A673 (cell line): ENCODE results near the gene LDLRAP1. TPM values are rescaled to one million over a fixed set of nuclear protein-coding genes. Genes with fewer than 3 reads are reported as not detected.

Experiments used
- BruUV-seq: library from RNA; stranded (reverse); fragments of 400-500 nt; replicated peaks from 2 replicates; lab custom pipeline; 2021; lab: Mats Ljungman, UMichigan
- CTCF ChIA-PET: fragments of 300-600 bp; sonication (Branson Sonifier 250); formaldehyde crosslinking; loops from one replicate; lab custom pipeline; 2022; ENCODE audit warnings: antibody characterized with exemption; lab: Charles Lee
- POLR2A ChIA-PET: fragments of 300-600 bp; sonication (Branson Sonifier 250); formaldehyde crosslinking; loops from one replicate; lab custom pipeline; 2022; ENCODE audit warnings: antibody characterized with exemption; ENCODE audit not compliant: low non-redundant PET; lab: Charles Lee
- DNase-seq: peaks from one replicate; pipeline ENCODE4 v3.0.0-alpha.2; 2015; ENCODE audit warnings: low spot score
- H3K27ac ChIP-seq: fragments of 200-600 bp; sonication (generic); 2 replicates; pipeline ENCODE4 v1.5.1; 2016; ENCODE audit warnings: mixed run types, low read depth, mild to moderate bottlenecking, mixed read lengths, antibody characterized with exemption, low read length; ENCODE audit not compliant: poor library complexity, severe bottlenecking
- H3K27me3 ChIP-seq: fragments of 200-600 bp; sonication (generic); replicated peaks from 2 replicates; pipeline ENCODE4 v1.6.1; 2017; ENCODE audit warnings: mixed run types, low read depth, mild to moderate bottlenecking, mixed read lengths, antibody characterized with exemption, low read length; ENCODE audit not compliant: insufficient read depth, poor library complexity
- H3K36me3 ChIP-seq: fragments of 200-600 bp; sonication (generic); 2 replicates; pipeline ENCODE4 v1.6.1; 2016; ENCODE audit warnings: mixed run types, mild to moderate bottlenecking, mixed read lengths, antibody characterized with exemption, low read length; ENCODE audit not compliant: insufficient read depth, poor library complexity, severe bottlenecking
- H3K4me1 ChIP-seq: fragments of 200-600 bp; sonication (generic); 2 replicates; pipeline ENCODE4 v1.6.1; 2017; ENCODE audit warnings: mixed run types, mild to moderate bottlenecking, mixed read lengths, antibody characterized with exemption, low read length; ENCODE audit not compliant: insufficient read depth, poor library complexity, severe bottlenecking
- H3K4me3 ChIP-seq: fragments of 200-600 bp; sonication (generic); 2 replicates; pipeline ENCODE4 v1.5.1; 2016; ENCODE audit warnings: low read depth, mixed run types, mild to moderate bottlenecking, mixed read lengths, low read length; ENCODE audit not compliant: poor library complexity, severe bottlenecking
- H3K9me3 ChIP-seq: fragments of 200-600 bp; sonication (generic); 2 replicates; pipeline ENCODE4 v1.6.1; 2016; ENCODE audit warnings: mixed run types, low read depth, mild to moderate bottlenecking, mixed read lengths, antibody characterized with exemption, low read length; ENCODE audit not compliant: poor library complexity, severe bottlenecking
- EZH2 ChIP-seq: fragments of 200-600 bp; sonication (generic); IDR thresholded peaks from 2 replicates; pipeline ENCODE4 v1.6.1; 2017; ENCODE audit warnings: borderline replicate concordance, low read depth, mild to moderate bottlenecking, mixed read lengths, antibody characterized with exemption, low read length; ENCODE audit not compliant: poor library complexity, severe bottlenecking
- intact Hi-C: fragments of 100-400 bp; cut with micrococcal nuclease; formaldehyde crosslinking; loops from one replicate; pipeline ENCODE4 v1.10.0; 2022; ENCODE audit not compliant: unreplicated experiment
- total RNA-seq: library from RNA; stranded (reverse); gene quantifications from 2 replicates; pipeline ENCODE4 v1.2.3, GENCODE V29; 2021
- TF ChIP-seq, protein P1 (sequence below): fragments of 300-800, 200-600 bp; sonication (generic); conservative IDR thresholded peaks from 2 replicates; pipeline ENCODE4 v1.5.1; 2017; ENCODE audit warnings: low read depth, mild to moderate bottlenecking, antibody characterized with exemption, low read length, moderate library complexity, mixed read lengths

Gene LDLRAP1
- total RNA-seq, 1 experiment from 2014 or later = 5.5 TPM

DNA sequence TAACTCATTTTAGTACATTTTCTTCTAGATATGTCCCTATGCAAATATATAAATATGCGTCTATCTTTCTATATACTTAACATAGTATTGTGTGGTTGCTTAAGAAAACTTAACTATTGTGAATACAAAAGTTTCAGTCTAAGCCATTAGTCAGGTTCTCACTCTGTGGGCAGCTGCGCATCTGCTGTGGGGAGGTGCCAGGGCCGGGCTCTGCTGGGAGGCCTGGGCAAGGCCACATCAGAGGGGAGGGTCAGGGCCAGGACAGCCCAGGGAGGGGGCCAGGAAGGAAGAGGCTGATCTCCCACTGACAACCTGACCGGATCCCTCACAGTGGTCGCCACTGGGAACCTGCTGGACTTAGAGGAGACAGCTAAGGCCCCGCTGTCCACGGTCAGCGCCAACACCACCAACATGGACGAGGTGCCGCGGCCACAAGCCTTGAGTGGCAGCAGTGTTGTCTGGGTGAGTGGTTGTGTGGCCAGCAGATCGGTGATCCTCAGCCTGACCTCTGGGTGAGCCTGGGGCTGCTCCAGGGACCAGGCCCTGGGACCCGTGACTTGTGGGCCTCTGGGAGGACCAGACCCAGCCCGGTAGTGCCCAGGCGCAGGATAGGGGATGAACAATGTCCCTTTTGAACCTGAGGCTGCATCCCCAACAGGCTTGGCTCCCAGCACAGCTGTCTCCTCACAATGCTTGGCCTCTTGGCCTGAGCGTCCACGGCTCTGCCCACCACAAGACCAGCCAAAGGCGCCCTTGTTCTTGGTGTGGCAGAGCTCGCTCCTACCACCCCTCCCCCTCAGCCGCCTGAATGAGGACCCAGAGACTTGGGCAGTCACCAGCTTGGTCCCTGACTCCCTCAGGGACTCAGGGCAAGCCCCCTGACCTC is 20.2 kb downstream of the LDLRAP1 start:
- Histone ChIP-seq H3K27ac (no peak overlapping the region), H3K4me1 (peaks cover 2% of the 10 kb centered on the region), H3K4me3 (no peak overlapping the region), H3K27me3 (no peaks in the 10 kb centered on the region), H3K36me3 (no peaks in the 10 kb centered on the region), H3K9me3 (no peaks in the 10 kb centered on the region)
- BruUV-seq = no TSS peak
- ChIA-PET CTCF (no interaction called here), POLR2A (no interaction called here)
- DNase-seq = no peak
- intact Hi-C loops = no loop called here
- TF ChIP-seq, protein P1, sequence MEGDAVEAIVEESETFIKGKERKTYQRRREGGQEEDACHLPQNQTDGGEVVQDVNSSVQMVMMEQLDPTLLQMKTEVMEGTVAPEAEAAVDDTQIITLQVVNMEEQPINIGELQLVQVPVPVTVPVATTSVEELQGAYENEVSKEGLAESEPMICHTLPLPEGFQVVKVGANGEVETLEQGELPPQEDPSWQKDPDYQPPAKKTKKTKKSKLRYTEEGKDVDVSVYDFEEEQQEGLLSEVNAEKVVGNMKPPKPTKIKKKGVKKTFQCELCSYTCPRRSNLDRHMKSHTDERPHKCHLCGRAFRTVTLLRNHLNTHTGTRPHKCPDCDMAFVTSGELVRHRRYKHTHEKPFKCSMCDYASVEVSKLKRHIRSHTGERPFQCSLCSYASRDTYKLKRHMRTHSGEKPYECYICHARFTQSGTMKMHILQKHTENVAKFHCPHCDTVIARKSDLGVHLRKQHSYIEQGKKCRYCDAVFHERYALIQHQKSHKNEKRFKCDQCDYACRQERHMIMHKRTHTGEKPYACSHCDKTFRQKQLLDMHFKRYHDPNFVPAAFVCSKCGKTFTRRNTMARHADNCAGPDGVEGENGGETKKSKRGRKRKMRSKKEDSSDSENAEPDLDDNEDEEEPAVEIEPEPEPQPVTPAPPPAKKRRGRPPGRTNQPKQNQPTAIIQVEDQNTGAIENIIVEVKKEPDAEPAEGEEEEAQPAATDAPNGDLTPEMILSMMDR = no peak
- TF ChIP-seq EZH2 = no peak

DNA sequence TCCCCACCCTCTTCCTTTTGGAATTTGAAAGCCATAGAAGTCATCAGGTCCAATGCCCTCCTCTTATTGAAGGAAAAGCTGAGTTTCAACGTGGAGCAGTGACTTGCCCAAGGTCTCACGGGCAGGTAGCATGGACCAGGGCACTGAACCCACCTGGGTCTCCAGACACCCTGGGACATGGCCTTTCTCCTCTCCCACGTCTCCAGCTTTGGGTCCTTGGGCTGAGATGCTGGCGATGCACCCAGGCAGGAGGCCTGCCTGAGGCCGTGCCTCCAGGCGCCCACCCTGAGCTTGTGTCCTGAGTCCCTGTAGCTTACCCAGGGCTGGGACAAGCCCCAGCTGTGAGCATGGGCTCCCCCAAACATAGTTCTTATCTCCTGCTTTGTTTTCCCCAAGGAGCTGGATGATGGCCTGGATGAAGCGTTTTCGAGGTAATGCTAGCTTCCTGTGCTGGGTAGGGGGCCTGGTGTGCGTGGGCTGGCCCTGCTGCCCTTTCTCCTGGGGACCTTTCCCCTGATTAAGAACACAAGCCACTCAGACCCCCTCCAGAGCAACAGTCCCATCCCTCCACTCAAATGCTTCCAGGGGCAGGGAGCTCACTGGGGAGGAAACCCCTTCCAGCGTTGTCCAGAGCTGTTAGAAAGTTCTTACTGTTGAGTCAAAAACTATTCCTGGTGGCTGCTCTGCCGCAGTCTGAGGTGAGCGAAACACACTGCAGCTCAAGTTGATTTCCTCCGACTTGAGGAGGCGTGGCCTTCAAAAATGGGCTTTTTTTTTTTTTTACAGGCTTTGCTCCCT is 21.6 kb downstream of the LDLRAP1 start:
- no TSS peak for BruUV-seq
- Histone ChIP-seq H3K9me3 (no peaks in the 10 kb centered on the region), H3K4me3 (no peak overlapping the region), H3K27ac (no peak overlapping the region), H3K27me3 (no peaks in the 10 kb centered on the region), H3K4me1 (peaks cover 2% of the 10 kb centered on the region), H3K36me3 (no peaks in the 10 kb centered on the region)
- POLR2A ChIA-PET = interaction anchor here (0.7 kb wide), 1 partner anchor 12 kb away, joined by 5 read pairs; no protein-coding TSS in a partner anchor
- DNase-seq = no peak
- TF ChIP-seq, protein P1 = no peak
- TF ChIP-seq EZH2 = no peak
- intact Hi-C loops = no loop called here
- CTCF ChIA-PET = interaction anchor here (0.6 kb wide), 2 partner anchors 21 to 254 kb away, joined by 3 to 5 read pairs; no protein-coding TSS in a partner anchor

DNA sequence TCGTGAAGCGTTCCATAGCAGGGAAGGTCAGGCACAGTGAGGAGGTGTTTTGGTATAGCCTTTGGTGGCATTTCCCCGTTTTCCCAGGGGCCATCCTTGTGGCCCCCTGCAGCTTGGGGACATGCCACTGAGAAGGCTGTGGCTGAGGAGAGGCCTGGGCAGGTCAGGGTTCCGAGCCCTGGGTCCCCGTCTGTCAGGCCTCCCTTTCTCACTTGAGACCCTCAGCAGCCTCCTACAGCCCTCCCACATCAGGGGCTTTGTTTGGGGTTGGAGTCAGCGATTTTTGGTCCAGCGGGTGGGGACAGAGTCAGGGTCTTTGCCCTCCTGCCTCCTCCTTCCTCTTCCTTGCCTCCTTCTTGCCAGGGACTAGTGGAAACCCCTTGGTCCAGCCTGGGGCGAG is 22.2 kb downstream of the LDLRAP1 start:
- intact Hi-C loops = no loop called here
- Histone ChIP-seq H3K4me3 (no peak overlapping the region), H3K27ac (no peak overlapping the region), H3K27me3 (no peaks in the 10 kb centered on the region), H3K36me3 (no peaks in the 10 kb centered on the region), H3K9me3 (no peaks in the 10 kb centered on the region), H3K4me1 (peaks cover 2% of the 10 kb centered on the region)
- ChIA-PET CTCF (interaction anchor here (0.6 kb wide), 1 partner anchor 254 kb away, joined by 5 read pairs; no protein-coding TSS in a partner anchor), POLR2A (no interaction called here)
- BruUV-seq = no TSS peak
- no peak for DNase-seq
- TF ChIP-seq EZH2 = no peak
- TF ChIP-seq, protein P1 = no peak
